Renal cortical epithelial cell (primary cell): ENCODE data around the gene SNAPIN. TPM values are rescaled to one million over a fixed set of nuclear protein-coding genes. Genes with fewer than 3 reads are reported as not detected.

ENCODE experiments used
- DNase-seq: peaks from one replicate; pipeline ENCODE4 v3.0.0-alpha.2; 2011; ENCODE audit warnings: low read depth
- total RNA-seq: library from RNA; depleted of rRNA; stranded (reverse); fragments of >200 nt; gene quantifications from 2 replicates; pipeline ENCODE4 v1.2.3, GENCODE V29; 2014

The SNAPIN gene
- total RNA-seq = 51.7 and 76.1 TPM in 2 replicates

GRCh38 chr1:153658400-153659174 lies at the start of gene SNAPIN:
Gene SNAPIN, plus strand, starts transcription at chr1:153658703. Its CDS starts 41 bp downstream, at chr1:153658744.
- DNase-seq = peak; percentile 74

GRCh38 chr1:153608742-153609584 lies 49.5 kb upstream of the SNAPIN start:
- DNase-seq = peak; percentile 96

- no peak for DNase-seq
These were observed 49.0 kb upstream of the SNAPIN start for GRCh38 chr1:153609585-153609907.

- peak; percentile 34 for DNase-seq
These were observed 48.2 kb upstream of the SNAPIN start for GRCh38 chr1:153610334-153610733.

GRCh38 chr1:153610811-153611301 lies 47.6 kb upstream of the SNAPIN start:
- peak; percentile 68 for DNase-seq

GRCh38 chr1:153611356-153611755 lies 47.1 kb upstream of the SNAPIN start:
- DNase-seq = peak; percentile 50

- DNase-seq = no peak
These were observed 46.3 kb upstream of the SNAPIN start for GRCh38 chr1:153612111-153612754.

- DNase-seq = peak; percentile 71
These were observed 45.7 kb upstream of the SNAPIN start, which contains the start of gene S100A16 for GRCh38 chr1:153612755-153613331. Gene S100A16, minus strand, starts transcription at chr1:153613137. Its CDS starts 4,986 bp downstream, at chr1:153608151.

GRCh38 chr1:153613406-153613805 lies 45.1 kb upstream of the SNAPIN start:
- DNase-seq = no peak

- no peak for DNase-seq
These were observed 44.2 kb upstream of the SNAPIN start for GRCh38 chr1:153614189-153614900.

- no peak for DNase-seq
These were observed 43.6 kb upstream of the SNAPIN start for GRCh38 chr1:153614906-153615305.

GRCh38 chr1:153615406-153615805 lies 43.1 kb upstream of the SNAPIN start:
- no peak for DNase-seq

- peak; percentile 45 for DNase-seq
These were observed 42.2 kb upstream of the SNAPIN start, which contains the start of gene S100A14 for GRCh38 chr1:153616144-153616916. Gene S100A14, minus strand, starts transcription at chr1:153616325. Its CDS starts 467 bp downstream, at chr1:153615858.

- DNase-seq = no peak
These were observed 41.6 kb upstream of the SNAPIN start for GRCh38 chr1:153616917-153617311.

- peak; percentile 34 for DNase-seq
These were observed 40.8 kb upstream of the SNAPIN start for GRCh38 chr1:153617663-153618062.

GRCh38 chr1:153619171-153619570 lies 39.3 kb upstream of the SNAPIN start:
- DNase-seq = no peak

GRCh38 chr1:153623101-153623500 lies 35.4 kb upstream of the SNAPIN start:
- no peak for DNase-seq

GRCh38 chr1:153624965-153625611 lies 33.4 kb upstream of the SNAPIN start:
- no peak for DNase-seq

- DNase-seq = no peak
These were observed 32.0 kb upstream of the SNAPIN start for GRCh38 chr1:153626477-153626903.
